Nephron (organoid): ENCODE measurements around the gene OR1D5.
"Not testable (repeated sequence)": the region's sequence is repeated elsewhere in the genome, so short reads cannot be mapped to it uniquely, and the experiment has no call there.

ENCODE experiments used
- H3K27ac Mint-ChIP-seq, 3 experiments: 2 replicates each; pipeline ENCODE4 v1.8.0; 2020; ENCODE audit warnings: mixed read lengths in 3 of 3, mild to moderate bottlenecking in 2 of 3, moderate library complexity in 1 of 3
- H3K27me3 Mint-ChIP-seq: 2 replicates; pipeline ENCODE4 v1.8.0; 2021; ENCODE audit warnings: low read depth, mild to moderate bottlenecking, moderate library complexity, mixed read lengths
- H3K36me3 Mint-ChIP-seq: 2 replicates; pipeline ENCODE4 v1.8.0; 2020; ENCODE audit warnings: low read depth, mixed read lengths
- H3K4me1 Mint-ChIP-seq: 2 replicates; pipeline ENCODE4 v1.8.0; 2020; ENCODE audit warnings: mixed read lengths
- H3K4me3 Mint-ChIP-seq, 3 experiments: 2 replicates each; pipeline ENCODE4 v1.8.0; 2020; ENCODE audit warnings: mild to moderate bottlenecking in 3 of 3, mixed read lengths in 3 of 3, moderate library complexity in 2 of 3
- H3K9me3 Mint-ChIP-seq: 2 replicates; pipeline ENCODE4 v1.8.0; 2020; ENCODE audit warnings: mixed read lengths
- TF ChIP-seq, protein P1 (sequence below), 3 experiments: fragments of 200-600 bp; sonication (generic); IDR thresholded peaks; one replicate each; pipeline ENCODE4 v1.5.0; 2021; ENCODE audit warnings: antibody characterized with exemption in 3 of 3; ENCODE audit not compliant: unreplicated experiment in 3 of 3

OR1D5 gene

DNA sequence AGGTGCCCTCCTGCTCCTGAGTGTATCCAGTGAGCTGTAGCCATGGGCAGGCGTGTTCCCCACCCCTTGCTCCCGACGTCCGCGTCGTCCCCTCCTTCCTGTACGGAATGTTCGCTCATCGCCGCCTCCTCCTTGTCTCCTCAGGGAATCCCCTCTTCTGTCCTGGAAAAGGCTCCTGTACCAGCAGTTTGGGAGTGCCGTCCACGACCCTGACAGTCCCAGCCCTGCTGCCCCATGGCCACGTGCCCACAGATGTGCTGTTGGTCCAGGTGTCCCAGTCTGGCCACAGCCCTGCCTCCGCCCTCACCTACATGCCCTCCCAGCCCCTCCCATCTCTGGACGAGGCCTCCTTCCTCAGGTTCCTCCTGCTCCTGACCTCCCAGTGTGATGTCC lies 30.2 kb downstream of the OR1D5 start:
- H3K4me3 Mint-ChIP-seq = no peak overlapping the region
- TF ChIP-seq, protein P1, sequence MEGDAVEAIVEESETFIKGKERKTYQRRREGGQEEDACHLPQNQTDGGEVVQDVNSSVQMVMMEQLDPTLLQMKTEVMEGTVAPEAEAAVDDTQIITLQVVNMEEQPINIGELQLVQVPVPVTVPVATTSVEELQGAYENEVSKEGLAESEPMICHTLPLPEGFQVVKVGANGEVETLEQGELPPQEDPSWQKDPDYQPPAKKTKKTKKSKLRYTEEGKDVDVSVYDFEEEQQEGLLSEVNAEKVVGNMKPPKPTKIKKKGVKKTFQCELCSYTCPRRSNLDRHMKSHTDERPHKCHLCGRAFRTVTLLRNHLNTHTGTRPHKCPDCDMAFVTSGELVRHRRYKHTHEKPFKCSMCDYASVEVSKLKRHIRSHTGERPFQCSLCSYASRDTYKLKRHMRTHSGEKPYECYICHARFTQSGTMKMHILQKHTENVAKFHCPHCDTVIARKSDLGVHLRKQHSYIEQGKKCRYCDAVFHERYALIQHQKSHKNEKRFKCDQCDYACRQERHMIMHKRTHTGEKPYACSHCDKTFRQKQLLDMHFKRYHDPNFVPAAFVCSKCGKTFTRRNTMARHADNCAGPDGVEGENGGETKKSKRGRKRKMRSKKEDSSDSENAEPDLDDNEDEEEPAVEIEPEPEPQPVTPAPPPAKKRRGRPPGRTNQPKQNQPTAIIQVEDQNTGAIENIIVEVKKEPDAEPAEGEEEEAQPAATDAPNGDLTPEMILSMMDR (IDR thresholded peaks at IDR 0.05; ENCODE audit: unreplicated experiment in 3 of 3) = no peak
- H3K4me1 Mint-ChIP-seq = peaks cover 17% of the 10 kb centered on the region
- H3K27me3 Mint-ChIP-seq = peaks cover 4% of the 10 kb centered on the region
- no peak overlapping the region for H3K27ac Mint-ChIP-seq
- no peaks in the 10 kb centered on the region for H3K36me3 Mint-ChIP-seq
- no peaks in the 10 kb centered on the region for H3K9me3 Mint-ChIP-seq

DNA sequence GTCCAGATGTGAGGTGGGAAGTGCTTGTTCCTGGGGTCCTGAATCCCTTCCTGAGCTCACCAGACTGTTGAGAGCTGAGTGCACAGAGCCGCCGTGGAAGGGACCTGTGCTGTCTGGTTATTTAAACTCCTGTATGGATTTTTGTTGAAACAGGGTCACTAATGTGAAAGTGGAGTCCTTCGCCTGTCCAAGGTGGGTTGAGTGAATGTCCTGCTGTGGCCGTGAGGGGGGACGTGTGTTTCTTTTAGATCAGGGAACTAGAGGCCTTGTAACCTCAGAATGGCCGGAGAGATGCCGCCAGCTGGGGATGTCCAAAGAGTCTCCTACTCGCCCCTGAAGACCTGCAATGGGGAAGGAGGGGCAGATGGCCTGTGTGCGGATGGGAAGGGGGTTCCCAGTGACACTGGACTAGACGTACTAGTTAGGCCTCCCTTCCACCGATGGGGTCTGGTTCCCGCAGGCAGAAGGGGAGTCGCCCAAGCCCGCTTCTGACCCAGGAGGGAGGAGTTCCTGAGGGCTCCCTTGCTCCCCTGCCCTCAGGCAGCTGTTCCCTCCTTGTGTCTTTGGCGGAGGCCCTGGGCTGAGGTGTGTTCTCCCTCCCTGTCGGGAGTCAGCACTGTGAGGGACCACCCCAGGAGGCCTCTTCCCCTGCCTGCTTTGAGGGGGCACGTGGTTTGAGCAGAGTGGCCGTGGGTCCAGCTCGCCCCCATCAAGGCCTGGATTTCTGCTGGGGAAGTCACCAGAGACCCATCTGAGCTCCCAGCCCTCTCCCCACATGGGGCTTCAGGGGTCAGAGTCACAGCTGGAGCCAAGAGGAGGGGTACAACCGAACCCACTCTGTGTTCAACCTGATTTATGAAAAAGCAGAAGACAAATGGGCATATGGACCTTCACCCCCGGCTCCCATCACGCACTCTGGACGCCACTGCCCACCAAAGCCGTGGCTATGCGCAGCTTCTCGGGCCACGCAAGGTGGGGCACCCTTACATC lies 30.9 kb downstream of the OR1D5 start:
- peaks cover 4% of the 10 kb centered on the region for H3K27me3 Mint-ChIP-seq
- TF ChIP-seq, protein P1 (IDR thresholded peaks at IDR 0.05; ENCODE audit: unreplicated experiment in 3 of 3) = no peak
- no peak overlapping the region for H3K27ac Mint-ChIP-seq
- H3K36me3 Mint-ChIP-seq = no peaks in the 10 kb centered on the region
- peaks cover 17% of the 10 kb centered on the region for H3K4me1 Mint-ChIP-seq
- H3K4me3 Mint-ChIP-seq = no peak overlapping the region
- no peaks in the 10 kb centered on the region for H3K9me3 Mint-ChIP-seq

DNA sequence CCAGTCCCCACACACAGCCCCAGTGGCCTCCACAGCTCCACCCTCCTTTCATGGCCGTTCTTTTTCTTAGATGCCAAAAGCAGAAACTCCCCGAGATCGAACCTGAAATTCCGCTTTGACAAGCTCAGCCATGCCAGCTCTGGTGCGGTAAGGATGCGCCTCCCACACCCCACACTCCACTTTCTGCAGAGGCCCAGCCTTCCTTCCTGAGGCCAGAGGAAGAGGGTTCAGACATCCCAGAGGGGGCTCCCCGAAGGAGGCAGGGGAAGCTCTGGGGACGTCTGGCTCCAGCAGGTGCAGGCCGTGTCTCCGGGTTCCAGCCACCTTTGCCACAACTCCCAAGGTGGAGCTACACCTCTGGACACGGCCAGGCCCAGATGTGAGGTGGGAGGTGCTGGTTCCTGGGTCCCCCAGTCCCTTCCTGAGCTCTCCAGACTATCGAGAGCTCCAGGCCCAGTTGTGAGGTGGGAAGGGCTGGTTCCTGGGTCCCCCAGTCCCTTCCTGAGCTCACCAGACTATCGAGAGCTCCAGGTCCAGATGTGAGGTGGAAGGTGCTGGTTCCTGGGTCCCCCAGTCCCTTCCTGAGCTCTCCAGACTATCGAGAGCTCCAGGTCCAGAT lies 32.4 kb downstream of the OR1D5 start:
- not testable (repeated sequence) for H3K9me3 Mint-ChIP-seq, H3K27ac Mint-ChIP-seq, H3K36me3 Mint-ChIP-seq, H3K27me3 Mint-ChIP-seq, H3K4me3 Mint-ChIP-seq
- H3K4me1 Mint-ChIP-seq = peaks cover 16% of the 10 kb centered on the region

DNA sequence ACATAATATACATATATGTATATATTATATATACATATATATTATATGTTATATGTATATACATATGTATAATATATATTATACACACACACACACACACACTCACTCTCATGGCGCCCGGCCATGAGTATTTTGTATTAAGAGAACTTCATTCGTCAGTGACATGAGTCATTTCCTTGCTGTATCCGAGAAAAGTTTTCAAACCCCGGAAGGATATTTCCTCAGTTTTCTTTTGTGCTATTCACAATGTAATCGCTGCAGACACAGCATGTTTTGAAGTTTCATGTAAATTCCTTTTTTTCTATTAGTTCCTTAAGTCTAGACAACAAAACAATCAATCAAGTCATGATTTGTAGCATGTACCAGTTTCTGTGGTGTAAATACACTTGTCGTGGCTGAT lies 33.3 kb downstream of the OR1D5 start:
- Mint-ChIP-seq H3K4me3 (no peak overlapping the region), H3K4me1 (peaks cover 10% of the 10 kb centered on the region), H3K36me3 (no peaks in the 10 kb centered on the region), H3K27me3 (peaks cover 3% of the 10 kb centered on the region), H3K27ac (no peak overlapping the region), H3K9me3 (no peaks in the 10 kb centered on the region)
- TF ChIP-seq, protein P1 (IDR thresholded peaks at IDR 0.05; ENCODE audit: unreplicated experiment in 3 of 3) = no peak

DNA sequence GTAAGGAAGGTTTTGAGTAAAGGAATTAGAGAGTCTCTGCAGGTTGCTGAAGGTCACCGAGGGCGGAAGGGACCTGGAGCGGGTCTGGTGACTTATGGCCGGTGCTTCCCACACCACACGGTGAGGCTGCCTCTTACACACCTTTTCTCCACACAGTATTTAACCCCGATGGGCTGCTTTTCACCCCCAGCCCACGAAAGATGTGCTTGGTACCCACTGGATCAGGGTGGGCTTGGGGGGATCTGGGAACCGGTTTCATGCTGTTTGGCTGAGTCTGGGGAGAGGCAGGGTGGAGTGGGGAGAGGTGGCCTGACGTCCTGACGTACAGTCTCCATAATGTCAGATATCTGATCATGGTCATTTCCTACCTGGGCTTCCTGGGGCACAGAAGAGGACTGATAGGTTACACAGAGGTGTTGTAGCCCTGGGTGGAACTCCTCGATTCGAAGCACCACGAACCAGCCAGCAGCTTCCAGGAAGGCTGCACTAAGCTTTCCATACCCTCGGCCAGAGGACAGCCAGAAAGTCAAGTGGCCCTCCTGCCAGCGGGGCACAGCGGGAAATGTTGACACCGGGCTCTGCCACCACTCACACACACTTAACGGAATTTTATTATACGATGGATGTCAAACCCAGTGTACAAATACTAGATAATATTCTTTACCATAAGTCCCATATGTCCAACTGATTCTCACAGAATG lies 34.0 kb downstream of the OR1D5 start:
- peaks cover 3% of the 10 kb centered on the region for H3K9me3 Mint-ChIP-seq
- H3K27ac Mint-ChIP-seq = no peak overlapping the region
- H3K27me3 Mint-ChIP-seq = peaks cover 3% of the 10 kb centered on the region
- no peak overlapping the region for H3K4me3 Mint-ChIP-seq
- TF ChIP-seq, protein P1 (IDR thresholded peaks at IDR 0.05; ENCODE audit: unreplicated experiment in 3 of 3) = no peak
- H3K36me3 Mint-ChIP-seq = no peaks in the 10 kb centered on the region
- peaks cover 5% of the 10 kb centered on the region for H3K4me1 Mint-ChIP-seq
